B cell (primary cell): ENCODE measurements around the gene SERINC5. TPM values are rescaled to one million over a fixed set of nuclear protein-coding genes. Genes with fewer than 3 reads are reported as not detected.

ENCODE experiments used
- ATAC-seq: fragments of 200-7000 bp; cut with Tn5 transposase; one replicate; pipeline ENCODE4 v1.10.0; 2021; ENCODE audit warnings: low read depth, mild to moderate bottlenecking, moderate number of reproducible peaks, moderate library complexity
- CTCF ChIA-PET: fragments of 350-600 bp; sonication (Branson Sonifier 250); formaldehyde crosslinking; loops from one replicate; lab custom pipeline; 2021; ENCODE audit warnings: antibody characterized with exemption, inconsistent platforms; lab: Charles Lee
- POLR2A ChIA-PET: fragments of 350-600 bp; sonication (Branson Sonifier 250); formaldehyde crosslinking; loops from one replicate; lab custom pipeline; 2021; ENCODE audit warnings: antibody characterized with exemption; lab: Charles Lee
- DNase-seq: peaks from one replicate; pipeline ENCODE4 v3.0.0; 2013
- H2AFZ ChIP-seq: 2 replicates; pipeline ENCODE4 v1.6.1; 2012; ENCODE audit warnings: mild to moderate bottlenecking, low read depth, low read length; ENCODE audit not compliant: insufficient read depth, poor library complexity, severe bottlenecking
- H3K27ac ChIP-seq, 2 donors: 1 replicate in 1 of 2; 2 replicates in 1 of 2; pipeline ENCODE4 v1.5.1; 2012 to 2013; ENCODE audit warnings: low read length in 2 of 2, mild to moderate bottlenecking in 2 of 2, moderate library complexity in 1 of 2
- H3K27me3 ChIP-seq, 4 experiments: fragments of 200-600 bp in 1 of 4; sonication (generic) in 1 of 4; replicated peaks in 1 of 4; 1 replicate in 2 of 4; 2 replicates in 2 of 4; pipeline versions ENCODE4 v1.6.1 to v1.7.0; 2013 to 2016; ENCODE audit warnings: low read length in 3 of 4, mild to moderate bottlenecking in 2 of 4, mixed read lengths in 1 of 4, moderate library complexity in 1 of 4; ENCODE audit not compliant: insufficient read depth in 4 of 4, control insufficient read depth in 3 of 4; ENCODE audit errors: control extremely low read depth in 1 of 4
- H3K36me3 ChIP-seq, 2 experiments: replicated peaks in 1 of 2; 1 replicate in 1 of 2; 2 replicates in 1 of 2; pipeline versions ENCODE4 v1.6.1 to v1.7.1; 2013; ENCODE audit warnings: low read length in 1 of 2; ENCODE audit not compliant: insufficient read depth in 2 of 2, control insufficient read depth in 1 of 2; ENCODE audit errors: control extremely low read depth in 1 of 2, extremely low read depth in 1 of 2
- H3K4me1 ChIP-seq, 2 donors: fragments of 200-600 bp in 1 of 2; sonication (generic) in 1 of 2; 1 replicate in 1 of 2; 2 replicates in 1 of 2; pipeline versions ENCODE4 v1.5.1 to v1.6.1; 2013 to 2017; ENCODE audit warnings: low read length in 2 of 2; ENCODE audit not compliant: control insufficient read depth in 2 of 2, insufficient read depth in 2 of 2
- H3K4me2 ChIP-seq: replicated peaks from 2 replicates; pipeline ENCODE3; 2012; ENCODE audit warnings: mild to moderate bottlenecking, low read depth, low read length; ENCODE audit not compliant: poor library complexity, severe bottlenecking
- H3K4me3 ChIP-seq, 5 experiments: fragments of 200-600 bp in 1 of 5; sonication (generic) in 1 of 5; 1 replicate in 3 of 5; 2 replicates in 2 of 5; pipeline versions ENCODE4 v1.5.1 to v1.7.0; 2011 to 2016; ENCODE audit warnings: low read length in 4 of 5, mild to moderate bottlenecking in 4 of 5, low read depth in 2 of 5, control low read depth in 1 of 5, moderate library complexity in 1 of 5; ENCODE audit not compliant: insufficient read depth in 1 of 5; ENCODE audit errors: control extremely low read depth in 1 of 5, extremely low read depth in 1 of 5
- H3K79me2 ChIP-seq: fragments of 200-600 bp; sonication (generic); one replicate; pipeline ENCODE4 v1.6.0; 2016; ENCODE audit warnings: low read length; ENCODE audit not compliant: control insufficient read depth, insufficient read depth
- H3K9ac ChIP-seq: fragments of 200-600 bp; sonication (generic); 2 replicates; pipeline ENCODE4 v1.6.1; 2017; ENCODE audit warnings: mild to moderate bottlenecking, low read length, moderate library complexity
- H3K9me3 ChIP-seq, 3 donors: one replicate each; pipeline versions ENCODE4 v1.6.1 to v1.7.1; 2013; ENCODE audit warnings: low read length in 2 of 3; ENCODE audit not compliant: control insufficient read depth in 2 of 3, insufficient read depth in 1 of 3; ENCODE audit errors: control extremely low read depth in 1 of 3
- H4K20me1 ChIP-seq: 2 replicates; pipeline ENCODE4 v1.6.0; 2012; ENCODE audit warnings: mild to moderate bottlenecking, low read length; ENCODE audit not compliant: insufficient read depth, control insufficient read depth, poor library complexity, severe bottlenecking
- H3K27ac Mint-ChIP-seq: one replicate; pipeline ENCODE4 v1.8.0; 2021; ENCODE audit warnings: mixed read lengths
- H3K27me3 Mint-ChIP-seq: one replicate; pipeline ENCODE4 v1.8.0; 2021; ENCODE audit warnings: mixed read lengths
- H3K4me1 Mint-ChIP-seq: one replicate; pipeline ENCODE4 v1.8.0; 2021; ENCODE audit warnings: mixed read lengths
- H3K4me3 Mint-ChIP-seq: one replicate; pipeline ENCODE4 v1.8.0; 2021; ENCODE audit warnings: mixed read lengths
- H3K9me3 Mint-ChIP-seq: one replicate; pipeline ENCODE4 v1.8.0; 2022; ENCODE audit warnings: mixed read lengths; ENCODE audit not compliant: insufficient read depth
- CTCF ChIP-seq: fragments of 200-600 bp; IDR thresholded peaks from one replicate; pipeline ENCODE4 v1.8.0; 2022; ENCODE audit warnings: antibody characterized with exemption, mild to moderate bottlenecking
- EZH2 ChIP-seq: IDR thresholded peaks from 2 replicates; pipeline ENCODE4 v1.6.1; 2012; ENCODE audit warnings: borderline replicate concordance, low read depth, mild to moderate bottlenecking, moderate library complexity, low read length; ENCODE audit not compliant: insufficient read depth, poor library complexity, severe bottlenecking
- WGBS: methylation state at CpG from one replicate; pipeline ENCODE4 v1.1.5; 2013; ENCODE audit warnings: missing lambda C conversion rate; ENCODE audit not compliant: insufficient coverage; 5-methylcytosine and 5-hydroxymethylcytosine counted together
- intact Hi-C: fragments of 100-400 bp; cut with micrococcal nuclease; formaldehyde crosslinking; loops from one replicate; pipeline ENCODE4 v1.10.0; 2022
- polyA plus RNA-seq: library from polyadenylated mRNA; depleted of rRNA; stranded (reverse); fragments of >200 nt; gene quantifications from 2 replicates; pipeline ENCODE4 v1.2.3, GENCODE V29; 2012
- total RNA-seq, 2 donors: library from RNA; stranded (reverse); fragments of 120-200 nt in 1 of 2; gene quantifications; 1 replicate in 1 of 2; 2 replicates in 1 of 2; pipeline versions ENCODE4 v1.2.3 to v1.2.4, GENCODE V29; 2013 to 2022

Gene SERINC5
- total and polyA plus RNA-seq, 2 donors (not counting 1 experiment from before 2014, with no cell fraction given) = 2.4 to 9.5 TPM

GRCh38 chr5:80231693-80232092 is 24.2 kb downstream of the SERINC5 start:
- ChIA-PET CTCF (no interaction called here), POLR2A (no interaction called here)
- Mint-ChIP-seq H3K9me3 (no peaks in the 10 kb centered on the region), H3K4me3 (no peak overlapping the region), H3K27me3 (no peaks in the 10 kb centered on the region), H3K27ac (no peak overlapping the region), H3K4me1 (peaks cover 6% of the 10 kb centered on the region)
- DNase-seq (no peak), ATAC-seq (no peak)
- Histone ChIP-seq H3K4me3 (no peak overlapping the region), H4K20me1 (no peaks in the 10 kb centered on the region), H3K36me3 (no peaks in the 10 kb centered on the region), H2AFZ (no peak overlapping the region), H3K9me3 (no peaks in the 10 kb centered on the region), H3K9ac (no peak overlapping the region), H3K79me2 (peaks cover 42% of the 10 kb centered on the region), H3K4me1 (peaks cover 0 to 6% of the 10 kb centered on the region in 2 donors), H3K27me3 (no peaks in the 10 kb centered on the region), H3K4me2 (no peak overlapping the region), H3K27ac (no peak overlapping the region)
- TF ChIP-seq CTCF (no peak), EZH2 (no peak)
- intact Hi-C loops = no loop called here
- WGBS = 80% methylated on average over 1 of the region's 1 CpG

- TF ChIP-seq EZH2 (no peak), CTCF (no peak)
- Histone ChIP-seq H3K4me3 (no peak overlapping the region), H3K27me3 (no peaks in the 10 kb centered on the region), H3K9ac (no peak overlapping the region), H4K20me1 (no peaks in the 10 kb centered on the region), H3K4me2 (no peak overlapping the region), H2AFZ (no peak overlapping the region), H3K79me2 (peaks cover 40% of the 10 kb centered on the region), H3K4me1 (peaks cover 0 to 6% of the 10 kb centered on the region in 2 donors), H3K36me3 (no peaks in the 10 kb centered on the region), H3K9me3 (no peaks in the 10 kb centered on the region), H3K27ac (no peak overlapping the region)
- intact Hi-C loops = no loop called here
- WGBS = no CpG with 5 or more reads among the region's 3 CpGs
- ChIA-PET CTCF (no interaction called here), POLR2A (no interaction called here)
- Mint-ChIP-seq H3K4me3 (no peak overlapping the region), H3K9me3 (no peaks in the 10 kb centered on the region), H3K27me3 (no peaks in the 10 kb centered on the region), H3K27ac (no peak overlapping the region), H3K4me1 (peaks cover 6% of the 10 kb centered on the region)
- DNase-seq (no peak), ATAC-seq (no peak)
Observed at GRCh38 chr5:80231243-80231642, 24.6 kb downstream of the SERINC5 start.
